ENCODE data around the gene SELE.

SELE gene

GRCh38 chr1:169733924-169734323 lies at the start of gene SELE:
Gene SELE (minus strand): TSS chr1:169734079. CDS start chr1:169733612, 467 bp downstream.
- Histone ChIP-seq H3K4me2 (ENCODE audit: low read length) (no peak within 1 kb of the TSS), H3K79me2 (ENCODE audit: control insufficient read depth, low read length) (no peaks in the 10 kb centered on the region), H4K20me1 (ENCODE audit: control insufficient read depth, insufficient read depth, low read depth, low read length) (no peaks in the 10 kb centered on the region), H3K27me3 (ENCODE audit: control insufficient read depth, low read length) (peaks cover 34% of the 10 kb centered on the region), H3K4me1 (ENCODE audit: control insufficient read depth, low read length) (no peaks in the 10 kb centered on the region), H3K36me3 (ENCODE audit: control insufficient read depth, low read length) (no peaks in the 10 kb centered on the region), H3K9me3 (ENCODE audit: control insufficient read depth, insufficient read depth, low read length) (no peaks in the 10 kb centered on the region), H3K9me2 (replicated peaks; ENCODE audit: control insufficient read depth, low read length) (no peaks in the 10 kb centered on the region), H3F3A (ENCODE audit: control insufficient read depth, insufficient read depth) (no peaks in the 10 kb centered on the region), H3K4me3 (ENCODE audit: low read length) (no peak within 1 kb of the TSS), H3K27ac (ENCODE audit: low read depth, low read length) (no peak within 1 kb of the TSS)
- TF ChIP-seq CTCF (IDR thresholded peaks at IDR 0.05; ENCODE audit: low read depth, low read length, poor library complexity, severe bottlenecking) (no peak), EZH2phosphoT487 (IDR thresholded peaks at IDR 0.05; ENCODE audit: borderline replicate concordance, low read length) (no peak)

GRCh38 chr1:169782596-169782995 lies 48.7 kb upstream of the SELE start:
- H3F3A ChIP-seq (ENCODE audit: control insufficient read depth, insufficient read depth) = no peaks in the 10 kb centered on the region
- no peak overlapping the region for H3K4me2 ChIP-seq (ENCODE audit: low read length)
- H3K9me3 ChIP-seq (ENCODE audit: control insufficient read depth, insufficient read depth, low read length) = no peaks in the 10 kb centered on the region
- H3K4me1 ChIP-seq (ENCODE audit: control insufficient read depth, low read length) = peaks cover 6% of the 10 kb centered on the region
- H4K20me1 ChIP-seq (ENCODE audit: control insufficient read depth, insufficient read depth, low read depth, low read length) = no peaks in the 10 kb centered on the region
- H3K4me3 ChIP-seq (ENCODE audit: low read length) = no peak overlapping the region
- H3K27ac ChIP-seq (ENCODE audit: low read depth, low read length) = no peak overlapping the region
- peaks cover 27% of the 10 kb centered on the region for H3K27me3 ChIP-seq (ENCODE audit: control insufficient read depth, low read length)
- H3K9me2 ChIP-seq (replicated peaks; ENCODE audit: control insufficient read depth, low read length) = no peaks in the 10 kb centered on the region
- no peak for TF ChIP-seq CTCF (IDR thresholded peaks at IDR 0.05; ENCODE audit: low read depth, low read length, poor library complexity, severe bottlenecking)
- no peak for TF ChIP-seq EZH2phosphoT487 (IDR thresholded peaks at IDR 0.05; ENCODE audit: borderline replicate concordance, low read length)
- no peaks in the 10 kb centered on the region for H3K36me3 ChIP-seq (ENCODE audit: control insufficient read depth, low read length)
- H3K79me2 ChIP-seq (ENCODE audit: control insufficient read depth, low read length) = no peaks in the 10 kb centered on the region

GRCh38 chr1:169779970-169780369 lies 46.1 kb upstream of the SELE start:
- peaks cover 6% of the 10 kb centered on the region for H3K4me1 ChIP-seq (ENCODE audit: control insufficient read depth, low read length)
- H3K4me3 ChIP-seq (ENCODE audit: low read length) = no peak overlapping the region
- H3K9me2 ChIP-seq (replicated peaks; ENCODE audit: control insufficient read depth, low read length) = no peaks in the 10 kb centered on the region
- H3F3A ChIP-seq (ENCODE audit: control insufficient read depth, insufficient read depth) = no peaks in the 10 kb centered on the region
- no peak overlapping the region for H3K4me2 ChIP-seq (ENCODE audit: low read length)
- H3K9me3 ChIP-seq (ENCODE audit: control insufficient read depth, insufficient read depth, low read length) = no peaks in the 10 kb centered on the region
- H3K27ac ChIP-seq (ENCODE audit: low read depth, low read length) = no peak overlapping the region
- no peaks in the 10 kb centered on the region for H3K79me2 ChIP-seq (ENCODE audit: control insufficient read depth, low read length)
- peaks cover 13% of the 10 kb centered on the region for H3K27me3 ChIP-seq (ENCODE audit: control insufficient read depth, low read length)
- no peak for TF ChIP-seq CTCF (IDR thresholded peaks at IDR 0.05; ENCODE audit: low read depth, low read length, poor library complexity, severe bottlenecking)
- TF ChIP-seq EZH2phosphoT487 (IDR thresholded peaks at IDR 0.05; ENCODE audit: borderline replicate concordance, low read length) = no peak
- no peaks in the 10 kb centered on the region for H4K20me1 ChIP-seq (ENCODE audit: control insufficient read depth, insufficient read depth, low read depth, low read length)
- no peaks in the 10 kb centered on the region for H3K36me3 ChIP-seq (ENCODE audit: control insufficient read depth, low read length)

All from DOHH2 (cell line).